Ecto neural progenitor cell (in vitro differentiated cells): Measurements from ENCODE around the gene KLK14.

Experiments
- DNase-seq: peaks from one replicate; pipeline ENCODE4 v3.0.0-alpha.2; 2018; ENCODE audit warnings: low spot score

KLK14 gene

DNA sequence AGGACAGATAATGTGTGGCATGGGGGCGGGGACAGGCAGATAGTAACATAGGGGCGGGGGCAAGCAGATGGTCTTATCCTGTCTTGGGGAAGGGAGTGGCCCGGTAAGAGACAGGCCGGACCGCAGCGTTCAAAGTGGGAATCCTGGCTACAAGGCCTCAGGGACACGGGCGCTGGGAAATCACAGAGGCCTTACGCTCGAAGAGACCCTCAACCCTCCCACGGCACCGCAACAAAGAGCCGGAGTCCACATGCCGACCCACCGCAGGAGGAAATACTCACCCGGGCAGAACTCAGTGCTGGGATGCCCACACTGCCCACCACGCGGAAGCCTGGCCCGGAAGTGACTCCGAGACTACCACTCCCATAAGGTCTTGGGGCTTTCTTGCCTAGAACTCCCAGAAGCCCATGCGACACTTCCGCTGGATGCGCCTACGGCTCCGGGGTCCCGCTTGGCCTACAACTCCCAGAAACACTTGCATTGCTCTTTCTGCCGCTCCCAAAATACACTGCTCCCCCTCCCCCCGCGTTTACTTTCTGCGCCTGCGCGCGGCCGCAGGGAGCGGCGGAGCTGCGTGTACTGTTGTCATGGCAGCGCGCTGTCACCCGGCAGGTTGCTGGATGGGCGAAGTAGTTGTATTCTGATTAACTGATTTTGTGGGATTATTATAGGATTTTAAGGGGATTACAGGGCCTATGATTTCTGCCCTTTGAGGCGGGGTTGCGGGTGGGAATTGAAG is 25.5 kb upstream of the KLK14 start, which contains the start of gene CTU1:
Gene CTU1 (minus strand): TSS at position 344 of the 739 bp plus-strand sequence. CDS start 3,840 bp downstream, outside the sequence.
- peak; percentile 98 for DNase-seq

DNA sequence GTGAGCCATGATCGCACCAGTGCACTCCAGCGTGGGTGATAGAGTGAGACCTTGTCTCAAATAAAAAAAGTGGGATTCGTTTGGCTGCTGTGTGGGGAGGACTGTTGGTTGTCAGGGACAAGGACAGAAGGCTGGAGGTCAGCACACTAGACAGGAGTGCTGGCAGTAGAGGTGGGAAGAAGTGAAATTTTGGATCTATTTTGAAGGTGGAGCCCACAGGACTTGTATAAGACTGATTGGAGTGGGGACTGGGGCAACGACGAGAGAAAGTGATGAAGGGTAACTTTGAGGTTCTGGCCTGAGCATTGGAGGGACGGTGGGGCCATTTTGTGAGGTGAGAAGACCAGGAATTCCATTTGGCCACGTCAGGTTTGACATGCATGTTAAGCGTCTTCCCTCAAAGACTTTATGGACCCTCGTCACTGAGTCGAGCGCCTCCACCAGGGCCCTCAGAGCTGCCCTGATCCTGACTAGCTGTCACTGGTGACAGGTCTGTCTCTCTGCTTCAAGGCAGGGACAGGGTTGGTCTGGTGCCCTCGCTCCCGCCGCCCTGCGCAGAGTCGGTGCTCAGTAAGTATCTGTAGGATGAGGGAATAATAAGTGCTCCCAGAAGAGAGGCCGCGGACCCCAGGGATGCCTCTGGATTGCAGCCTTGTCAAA is 24.8 kb upstream of the KLK14 start:
- no peak for DNase-seq

DNA sequence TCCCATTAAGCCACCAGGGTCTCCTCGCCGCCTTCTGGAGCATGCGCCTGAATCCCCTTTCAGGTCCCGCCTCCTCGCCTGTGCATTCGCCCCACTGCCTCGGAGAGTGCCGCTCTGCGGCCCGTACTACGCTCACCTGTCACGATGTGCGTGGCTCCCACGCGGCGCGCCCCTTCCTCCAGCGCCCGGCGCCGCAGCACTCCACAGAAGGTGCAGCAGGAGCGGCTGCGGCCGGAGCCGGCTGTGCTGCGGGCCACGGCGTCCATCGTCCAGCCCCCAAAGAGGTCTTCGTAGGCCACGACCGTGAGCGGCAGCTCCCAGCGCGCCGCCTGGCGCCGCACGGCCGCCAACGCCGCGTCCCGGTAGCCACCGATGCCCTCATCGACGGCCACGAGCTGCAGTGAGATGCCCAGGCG is 21.2 kb upstream of the KLK14 start:
- DNase-seq = no peak

DNA sequence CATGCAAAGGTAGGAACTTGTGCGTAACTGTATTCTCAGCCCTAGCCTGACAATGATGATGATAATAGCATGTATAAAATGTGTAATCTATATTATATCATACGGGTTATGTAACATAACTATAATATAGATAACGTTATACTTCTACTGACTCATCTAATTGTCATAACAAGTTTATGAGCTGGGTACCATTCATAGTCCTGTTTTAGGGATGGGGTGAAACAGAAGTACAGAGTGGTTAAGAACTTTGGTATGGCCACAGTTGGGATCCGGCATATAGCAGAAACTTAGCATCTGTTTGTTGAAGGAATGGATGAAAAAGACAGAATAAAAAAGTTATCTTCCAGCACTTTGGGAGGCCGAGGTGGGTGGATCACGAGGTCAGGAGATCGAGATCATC is 20.3 kb upstream of the KLK14 start:
- no peak for DNase-seq

DNA sequence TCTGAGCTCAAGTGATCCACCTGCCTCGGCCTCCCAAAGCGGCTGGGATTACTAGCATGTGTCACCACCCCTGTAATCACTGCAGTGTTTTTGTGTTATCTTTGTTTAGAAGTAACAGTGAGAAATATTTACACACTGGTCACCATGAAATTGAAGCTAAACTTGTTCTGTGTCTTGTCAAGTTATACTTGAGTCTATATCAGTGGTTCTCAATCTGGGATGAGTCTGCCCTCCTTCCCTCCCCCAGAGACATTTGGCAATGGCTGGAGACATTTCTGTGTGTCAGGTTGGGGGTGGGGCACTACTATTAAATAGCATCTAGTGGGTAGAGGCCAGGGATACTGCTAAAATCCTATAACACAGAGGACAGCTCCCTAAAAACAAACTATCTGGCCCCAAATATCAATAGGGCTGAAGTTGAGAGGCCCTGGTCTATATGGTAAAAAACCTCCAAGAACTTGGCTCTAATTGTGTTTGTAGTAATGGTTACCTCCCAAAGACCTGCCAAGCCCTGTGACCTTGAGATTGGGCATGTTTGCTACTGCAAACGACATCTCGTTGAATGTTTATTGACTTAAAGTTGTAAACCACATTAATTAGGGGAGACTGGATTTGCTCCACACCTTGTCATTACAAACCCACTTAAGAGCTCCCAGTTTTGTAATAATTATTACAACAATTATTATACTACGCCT is 18.6 kb upstream of the KLK14 start:
- DNase-seq = no peak

DNA sequence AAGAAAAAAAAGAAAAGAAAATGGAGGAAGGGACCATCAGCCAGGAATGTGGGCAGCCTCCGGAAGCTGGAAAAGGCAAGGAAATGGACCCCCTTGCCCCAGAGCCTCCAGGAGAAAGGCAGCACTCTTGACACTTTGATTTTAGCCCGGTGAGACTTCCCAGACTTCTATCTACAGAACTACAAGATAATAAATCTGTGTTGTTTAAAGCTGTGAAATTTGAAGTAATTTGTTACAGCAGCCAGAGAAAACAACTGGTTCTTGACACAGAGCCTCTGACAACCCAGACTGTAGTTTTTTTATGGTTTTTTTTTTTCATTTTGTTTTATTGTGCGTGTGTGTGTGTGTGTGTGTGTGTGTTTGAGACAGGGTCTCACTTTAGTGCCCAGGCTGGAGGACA is 17.9 kb upstream of the KLK14 start:
- no peak for DNase-seq

DNA sequence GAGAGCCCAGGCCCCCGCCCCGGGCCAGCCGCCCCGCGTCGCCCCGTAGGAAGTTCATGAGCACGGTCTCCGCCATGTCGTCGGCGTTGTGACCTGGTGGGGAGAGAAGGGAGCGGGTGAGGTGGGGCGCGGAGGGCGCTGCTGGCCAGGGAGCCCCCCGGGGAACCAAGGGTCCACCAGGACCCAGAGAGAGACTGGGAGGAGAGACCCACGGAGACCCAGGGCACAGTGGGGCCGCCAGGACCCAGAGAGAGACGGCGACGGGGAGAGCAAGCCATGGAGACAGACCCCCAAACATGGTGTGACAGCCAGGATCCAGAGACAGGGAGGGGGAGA is 16.3 kb upstream of the KLK14 start:
- DNase-seq = no peak

DNA sequence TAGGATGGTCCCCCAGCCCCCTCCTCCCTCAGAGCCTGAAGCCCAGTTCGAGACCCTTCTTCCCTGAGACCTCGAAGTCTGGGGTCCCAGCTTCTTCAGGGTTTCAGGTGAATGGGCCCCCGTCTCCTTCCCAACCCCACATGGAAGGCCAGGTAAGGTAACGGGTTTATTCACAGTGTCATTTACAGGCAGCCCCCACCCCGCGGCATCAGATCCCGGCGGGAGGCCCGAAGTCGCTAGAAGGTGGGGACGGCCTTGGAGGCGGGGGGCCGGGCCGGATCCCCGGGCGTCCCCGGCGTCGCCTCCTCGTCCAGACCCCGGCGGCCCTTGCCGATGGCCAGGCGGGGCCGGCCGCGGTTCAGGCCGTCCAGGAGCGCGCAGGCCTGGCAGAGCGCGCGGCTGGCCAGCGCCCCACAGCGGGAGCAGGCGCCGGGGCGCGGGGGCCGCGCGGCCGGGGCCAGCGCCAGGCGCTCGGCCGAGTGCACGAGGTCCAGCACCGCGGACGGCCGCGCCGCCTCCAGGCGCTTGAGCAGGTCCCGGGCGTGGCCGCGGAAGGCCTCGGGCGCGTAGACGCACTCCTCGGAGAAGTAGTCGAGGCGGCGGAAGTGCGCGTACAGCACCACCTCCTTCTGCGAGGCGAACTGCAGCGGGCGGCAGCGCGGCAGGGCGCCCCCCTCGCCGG is 15.8 kb upstream of the KLK14 start:
- no peak for DNase-seq

DNA sequence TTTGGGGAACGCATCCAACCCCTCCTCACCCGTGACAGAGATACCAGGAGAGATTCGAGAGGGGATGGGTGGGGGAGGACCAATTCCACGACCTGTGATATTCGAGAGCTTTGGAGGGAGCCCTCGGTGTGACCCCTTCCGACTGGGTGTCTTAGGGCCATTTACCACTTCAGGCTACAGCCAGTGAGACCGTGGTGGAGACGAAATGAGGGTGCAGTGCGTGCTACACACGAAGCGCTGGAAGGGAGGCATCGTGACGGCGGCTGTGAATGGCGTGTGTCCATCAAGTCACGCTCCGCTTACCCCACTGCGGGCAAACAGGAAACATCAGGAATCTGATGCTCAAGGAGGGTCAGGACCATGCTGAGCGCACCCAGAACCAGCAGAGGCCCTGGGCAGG is 15.1 kb upstream of the KLK14 start:
- DNase-seq = no peak

DNA sequence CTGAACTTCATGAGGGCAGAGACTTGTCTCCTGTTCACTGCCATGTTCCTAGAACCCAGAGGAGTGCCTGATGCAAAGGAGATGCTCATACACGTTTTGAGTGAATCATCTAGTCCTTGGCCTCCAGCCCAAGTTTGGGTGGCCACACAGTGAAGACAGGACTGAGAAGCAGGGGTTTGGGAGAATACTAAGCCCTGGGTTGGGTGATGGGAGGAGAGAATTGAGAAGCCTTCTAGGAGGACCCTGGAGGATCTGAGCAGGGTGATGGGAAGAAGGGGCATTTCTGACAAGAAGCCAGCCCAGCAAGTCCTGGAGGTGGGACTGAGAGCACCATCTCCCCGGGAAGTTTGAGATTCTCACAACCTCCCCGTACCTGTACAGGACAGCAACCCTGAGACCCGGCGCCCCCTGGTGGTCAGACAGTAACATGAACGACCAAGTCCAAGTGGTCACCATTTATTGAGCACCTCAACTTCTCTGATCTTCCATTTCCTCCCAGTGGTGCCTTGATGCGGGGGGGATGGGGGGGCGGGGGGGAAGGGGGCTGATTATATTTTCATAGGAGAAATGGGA is 14.6 kb upstream of the KLK14 start:
- DNase-seq = peak; percentile 80

DNA sequence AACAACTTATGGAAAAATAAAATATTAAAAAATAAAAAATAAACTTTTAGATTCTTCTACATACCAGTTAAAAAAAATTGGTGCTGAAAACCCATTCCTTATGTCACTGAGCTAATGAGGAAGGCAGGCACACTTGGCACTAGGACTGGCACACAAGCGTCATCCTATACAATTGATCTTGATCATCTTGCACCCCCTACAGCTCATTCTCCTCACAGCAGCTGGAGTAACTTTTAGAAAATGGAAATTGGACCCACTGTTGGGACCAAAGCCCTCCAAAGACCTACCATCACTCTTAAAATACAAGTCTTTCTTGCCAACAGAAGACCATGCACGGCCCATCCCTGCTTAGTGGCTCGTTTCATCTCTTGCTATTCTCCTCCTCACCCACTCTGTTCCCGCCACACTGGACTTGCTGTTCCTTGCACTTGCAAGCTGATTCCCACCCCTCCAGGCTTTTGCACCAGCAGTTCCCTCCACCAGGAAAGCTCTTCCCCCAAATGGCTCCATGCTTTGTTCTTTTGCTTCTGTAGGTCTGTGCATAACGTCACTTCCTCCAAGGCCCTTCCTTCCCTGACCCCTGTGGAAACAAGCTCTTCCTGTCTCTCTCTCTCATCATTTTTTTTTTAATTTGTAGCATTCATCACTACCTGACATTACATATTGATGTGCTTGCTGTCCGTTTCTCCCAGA is 13.9 kb upstream of the KLK14 start:
- no peak for DNase-seq

DNA sequence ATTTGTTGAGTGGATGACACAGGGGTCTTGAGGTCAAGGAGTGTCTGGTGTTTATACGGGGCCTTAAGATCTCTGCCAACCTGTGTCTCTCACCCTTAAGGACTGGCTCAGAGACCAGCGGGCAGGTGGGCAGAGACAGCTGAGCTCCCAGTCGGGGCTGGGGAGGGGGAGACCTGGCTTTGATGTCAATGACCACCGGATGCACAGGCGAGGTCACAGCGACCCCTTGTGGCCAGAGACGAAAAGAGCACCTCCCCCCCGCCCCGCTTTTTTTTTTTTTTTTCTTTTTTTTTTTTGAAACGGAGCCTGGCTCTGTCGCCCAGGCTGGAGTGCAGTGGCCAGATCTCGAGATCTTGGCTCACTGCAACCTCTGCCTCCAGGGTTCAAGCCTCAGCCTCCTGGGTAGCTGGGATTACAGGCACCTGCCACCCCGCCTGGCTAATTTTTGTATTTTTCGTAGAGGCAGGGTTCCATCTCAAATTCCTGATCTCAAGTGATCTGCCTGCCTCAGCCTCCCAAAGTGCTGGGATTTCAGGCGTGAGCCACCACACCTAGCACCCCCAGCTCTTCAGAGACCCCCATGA is 12.1 kb upstream of the KLK14 start:
- DNase-seq = peak; percentile 85

DNA sequence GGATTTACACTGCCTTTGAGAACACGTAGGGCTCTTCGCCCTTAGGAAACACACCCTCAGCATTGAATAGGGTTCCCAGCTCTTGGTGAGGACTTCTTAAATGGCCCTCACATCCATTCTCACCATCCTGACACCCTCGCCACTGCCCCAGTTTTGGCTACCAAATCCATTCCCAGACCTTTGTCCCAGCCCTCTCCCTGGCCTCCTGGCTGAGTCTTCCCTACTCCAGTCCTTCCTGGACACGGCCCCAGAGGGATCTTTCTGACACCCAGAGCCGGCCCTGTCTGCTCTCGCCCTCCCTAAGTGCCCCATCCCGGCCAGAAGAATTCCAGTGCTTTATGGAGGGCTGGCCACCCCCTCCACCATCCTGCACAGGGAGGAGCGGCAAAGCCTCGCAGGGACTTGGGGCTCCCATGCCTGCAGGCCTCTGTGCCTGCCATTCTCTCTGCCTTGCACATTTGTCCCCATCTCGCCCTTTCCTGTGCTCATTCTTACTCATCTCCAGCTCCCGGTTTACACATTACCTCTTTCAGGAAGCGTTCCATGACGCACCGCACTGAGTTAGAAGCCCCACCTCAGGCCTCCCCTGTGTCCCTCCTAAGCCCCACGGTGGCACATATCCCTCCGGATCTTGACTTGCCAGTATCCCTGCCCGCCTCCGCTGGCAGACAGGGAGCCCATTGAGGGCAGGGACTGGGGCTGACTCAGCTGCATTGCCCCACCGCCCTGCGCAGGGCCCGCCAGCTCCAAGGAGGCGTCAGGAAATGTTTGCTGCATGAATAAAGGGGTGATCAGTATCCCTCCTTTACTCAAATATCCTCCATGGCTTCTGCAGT is 11.0 kb upstream of the KLK14 start:
- DNase-seq = no peak

DNA sequence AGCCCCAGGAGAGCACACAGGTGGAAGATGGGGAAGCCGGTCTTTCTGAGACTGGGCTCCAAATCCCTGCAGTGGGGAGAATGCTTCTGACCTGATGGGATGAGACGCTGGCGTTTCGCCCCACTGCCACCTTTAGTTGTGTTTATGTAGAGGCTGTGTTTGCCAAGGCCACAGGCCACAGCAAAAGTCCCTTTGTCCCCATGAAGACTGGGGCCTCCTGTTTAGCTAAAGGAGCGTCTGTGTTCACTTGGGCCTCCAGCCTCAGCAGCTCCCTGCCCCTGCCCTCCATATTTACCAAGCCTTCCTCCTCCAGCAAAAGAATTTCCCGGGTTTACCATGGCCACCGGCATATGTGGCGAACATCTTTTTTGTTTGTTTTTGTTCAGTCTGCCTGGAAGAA is 10.4 kb upstream of the KLK14 start:
- DNase-seq = no peak

DNA sequence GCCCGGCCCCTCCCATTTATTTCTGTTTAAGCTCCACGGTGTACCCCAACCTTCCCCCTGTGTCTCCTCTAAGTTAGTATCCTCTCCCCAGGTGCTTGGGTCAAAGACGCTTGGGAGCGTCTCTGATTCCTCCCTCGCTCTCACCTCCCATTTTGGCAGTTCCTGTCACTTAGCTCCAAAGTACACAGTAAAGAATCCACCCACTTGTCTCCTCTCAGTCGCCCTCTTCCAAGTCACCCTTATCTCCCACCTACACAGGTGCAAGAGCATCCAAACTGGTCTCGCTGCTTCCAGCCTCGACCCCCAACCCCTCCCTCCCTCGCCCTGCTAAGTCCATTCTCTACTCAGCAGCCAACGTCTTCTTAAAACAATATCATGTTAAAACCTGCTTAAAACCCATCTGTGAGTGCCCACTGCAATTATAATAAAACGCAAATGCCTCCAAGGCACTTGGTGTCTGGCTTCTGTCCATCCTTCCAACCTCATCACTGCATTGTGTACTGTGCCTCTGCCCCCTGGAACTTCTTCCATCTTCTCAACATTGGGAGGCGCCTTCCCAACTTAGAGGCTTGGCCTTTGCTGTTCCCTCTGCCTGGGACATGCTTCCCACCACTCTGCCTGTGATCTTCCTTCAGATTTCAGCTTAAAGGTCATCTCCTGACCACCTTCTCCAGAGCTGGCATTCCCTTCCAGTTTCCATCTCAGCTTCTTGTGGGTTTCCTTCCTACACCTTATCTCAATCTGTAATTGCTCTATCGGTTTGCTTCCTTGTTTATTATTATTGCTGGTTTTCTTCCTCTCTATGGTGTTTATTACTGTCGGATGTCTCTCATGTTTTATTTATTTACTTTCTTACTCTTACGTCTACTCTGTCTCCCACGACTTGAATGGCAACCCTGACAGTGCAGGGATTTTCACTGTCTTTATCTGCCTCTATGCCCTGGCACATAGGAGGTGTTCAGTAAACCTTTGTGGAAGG is 9.5 kb upstream of the KLK14 start:
- DNase-seq = no peak

DNA sequence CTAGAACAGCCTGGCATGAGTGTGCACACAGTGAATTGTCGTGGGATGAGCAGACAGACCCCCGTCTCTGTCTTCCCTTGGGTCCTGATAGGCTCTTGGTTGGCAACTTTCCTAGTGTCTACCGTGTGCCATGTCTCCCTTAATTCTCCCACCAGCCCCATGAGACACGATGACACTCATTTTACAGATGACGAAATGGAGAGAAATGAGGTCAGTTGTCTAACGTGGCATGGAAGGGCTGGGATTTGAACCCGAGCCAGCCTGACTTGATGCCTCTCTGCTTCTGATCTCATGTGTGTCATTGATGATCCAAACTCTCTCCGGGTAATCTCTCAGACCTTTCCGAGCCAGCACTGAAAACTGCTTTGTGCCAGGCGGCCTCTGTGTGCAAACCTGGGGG is 8.4 kb upstream of the KLK14 start:
- no peak for DNase-seq

DNA sequence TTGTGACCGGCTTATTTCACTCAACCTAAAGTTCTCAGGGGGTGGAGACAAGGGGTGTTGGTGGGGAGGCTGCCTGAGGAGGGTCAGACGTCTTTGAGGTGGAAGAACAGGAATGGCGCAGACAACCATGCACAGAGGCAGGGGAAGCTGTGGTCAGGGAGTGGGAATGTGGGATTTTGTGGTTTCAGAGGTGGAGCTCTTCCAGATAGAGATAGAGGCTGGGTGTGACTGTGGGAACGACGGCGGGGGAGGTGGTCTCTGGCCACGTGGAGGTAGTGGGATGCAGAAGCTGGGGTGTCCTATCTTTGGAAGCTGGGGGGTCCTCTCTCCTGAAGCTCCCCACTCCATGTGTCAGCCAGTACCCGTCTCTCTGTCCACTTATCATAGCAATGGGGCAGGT is 7.8 kb upstream of the KLK14 start:
- no peak for DNase-seq

DNA sequence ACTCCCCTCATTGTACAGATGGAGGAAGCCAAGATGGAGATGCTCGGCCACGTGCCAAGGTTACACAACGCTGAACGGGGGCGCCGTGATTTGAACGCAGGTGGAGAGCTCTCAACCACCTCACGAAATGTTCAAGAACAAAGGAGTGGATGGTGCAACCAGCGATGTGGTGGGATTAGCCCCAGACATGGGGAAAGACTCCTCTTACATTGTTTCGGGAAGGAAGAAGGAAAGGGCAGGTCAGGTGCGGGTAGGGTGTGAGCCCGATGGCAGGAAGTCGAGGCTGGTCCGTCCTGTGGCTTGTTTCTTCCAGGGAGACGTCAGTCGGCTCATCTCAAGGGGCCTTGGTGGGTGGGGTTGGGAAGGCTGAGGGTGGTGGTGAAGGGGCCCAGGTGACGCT is 7.1 kb upstream of the KLK14 start:
- no peak for DNase-seq

DNA sequence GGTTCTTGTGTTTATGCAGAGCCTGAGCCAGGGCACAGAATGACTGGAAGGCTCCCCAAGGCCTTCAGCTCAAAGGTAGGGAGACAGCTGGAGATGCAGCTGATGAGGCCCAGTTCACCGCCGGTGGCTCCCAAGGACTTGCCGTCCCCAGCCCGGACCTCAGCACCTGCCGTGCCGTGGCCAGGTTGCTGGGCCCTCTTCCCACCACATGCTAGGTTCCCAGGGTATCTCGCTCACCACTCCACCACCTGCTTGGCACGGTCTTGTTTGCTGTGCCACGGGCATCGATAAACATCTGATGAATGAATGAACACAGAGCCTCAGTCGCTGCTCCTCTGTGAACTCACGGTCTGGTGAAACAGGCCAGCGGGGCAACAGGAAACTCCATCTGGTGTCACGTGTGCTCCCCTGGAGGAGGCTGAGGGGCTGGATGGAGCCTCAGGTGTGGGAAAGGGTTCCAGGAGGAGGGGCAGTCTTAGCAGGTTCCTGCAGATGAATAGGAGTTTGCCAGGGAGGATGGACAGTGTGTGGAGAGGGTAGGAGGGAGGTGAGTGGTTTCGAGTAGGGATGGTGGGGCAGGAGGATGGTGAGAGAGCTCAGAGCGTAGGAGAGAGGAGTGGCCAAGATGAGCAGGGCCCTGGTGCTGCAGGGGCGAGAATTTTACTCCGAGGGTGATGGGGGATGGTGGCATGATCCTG is 3.6 kb upstream of the KLK14 start:
- no peak for DNase-seq
